GM12801 (cell line): Measurements from ENCODE around the gene ACADVL.

ENCODE experiments used
- CTCF ChIP-seq: IDR thresholded peaks from one replicate; pipeline ENCODE4 v1.5.1; 2011; ENCODE audit warnings: control low read depth; ENCODE audit not compliant: insufficient read length; ENCODE audit errors: extremely low read depth

Gene ACADVL

GRCh38 chr17:7250695-7251627 lies 31.2 kb downstream of the ACADVL start:
- TF ChIP-seq CTCF, result no peak

- no peak for TF ChIP-seq CTCF
Observed at GRCh38 chr17:7251661-7252175, 32.0 kb downstream of the ACADVL start, which contains the start of gene CTDNEP1. TSS of gene CTDNEP1 (minus strand) at chr17:7251734. CDS start at chr17:7251296, 438 bp downstream.

- no peak for TF ChIP-seq CTCF
Observed at GRCh38 chr17:7252176-7253043, 32.7 kb downstream of the ACADVL start, which contains the start of gene ELP5. TSS of gene ELP5 (plus strand) at chr17:7252215. CDS start at chr17:7252551, 336 bp downstream.

- no peak for TF ChIP-seq CTCF
Observed at GRCh38 chr17:7253082-7253481, 33.3 kb downstream of the ACADVL start.

GRCh38 chr17:7254511-7254910 lies 34.8 kb downstream of the ACADVL start:
- TF ChIP-seq CTCF, result no peak

- TF ChIP-seq CTCF, result no peak
Observed at GRCh38 chr17:7256766-7257456, 37.2 kb downstream of the ACADVL start.
